GM12878 (cell line): Measurements from ENCODE around the gene RAP1GAP2.

Experiments used
- CEBPB ChIP-seq, 2 experiments: fragments of 150-350 bp in 1 of 2; IDR thresholded peaks; 2 replicates each; pipeline ENCODE4 v1.6.1; 2012 to 2014; ENCODE audit warnings: low read depth in 2 of 2, low read length in 2 of 2, borderline replicate concordance in 1 of 2, inconsistent platforms in 1 of 2
- CTCF ChIP-seq, 3 experiments: IDR thresholded peaks in 2 of 3; conservative IDR thresholded peaks in 1 of 3; 2 replicates each; pipeline ENCODE4 v1.5.1; 2011; ENCODE audit warnings: low read depth in 3 of 3, low read length in 3 of 3, mild to moderate bottlenecking in 3 of 3, control low read depth in 2 of 3, moderate library complexity in 2 of 3, inconsistent platforms in 1 of 3, mixed read lengths in 1 of 3; ENCODE audit not compliant: control insufficient read depth in 2 of 3, insufficient read depth in 1 of 3; ENCODE audit errors: extremely low read depth in 1 of 3
- EP300 ChIP-seq, 2 experiments: fragments of 150-350 bp in 1 of 2; IDR thresholded peaks; 2 replicates each; pipeline ENCODE4 v1.6.1; 2011 to 2012; ENCODE audit warnings: low read depth in 2 of 2, low read length in 2 of 2, borderline replicate concordance in 1 of 2, improper control_type of control experiment in 1 of 2, inconsistent platforms in 1 of 2; ENCODE audit not compliant: control insufficient read depth in 1 of 2
- EZH2 ChIP-seq: IDR thresholded peaks from 2 replicates; pipeline ENCODE4 v1.6.1; 2012; ENCODE audit warnings: low read depth, mild to moderate bottlenecking, control low read depth, inconsistent platforms, low read length, borderline replicate concordance; ENCODE audit not compliant: control insufficient read depth
- HDGF ChIP-seq: fragments of 450-650 bp; IDR thresholded peaks from 2 replicates; pipeline ENCODE4 v1.6.1; 2016; ENCODE audit warnings: antibody characterized with exemption
- JUND ChIP-seq: IDR thresholded peaks from 2 replicates; pipeline ENCODE4 v1.6.1; 2012; ENCODE audit warnings: low read depth, mild to moderate bottlenecking, low read length, improper control_type of control experiment, moderate library complexity
- MAX ChIP-seq: IDR thresholded peaks from 2 replicates; pipeline ENCODE4 v1.6.1; 2012; ENCODE audit warnings: low read depth, low read length, improper control_type of control experiment
- NFIC ChIP-seq: IDR thresholded peaks from 2 replicates; pipeline ENCODE4 v1.6.1; 2012; ENCODE audit warnings: low read depth, mild to moderate bottlenecking, inconsistent platforms, low read length, moderate library complexity
- PML ChIP-seq: IDR thresholded peaks from 2 replicates; pipeline ENCODE4 v1.6.1; 2012; ENCODE audit warnings: low read length, inconsistent platforms
- POLR2A ChIP-seq: IDR thresholded peaks from 2 replicates; pipeline ENCODE4 v1.6.1; 2011; ENCODE audit warnings: low read depth, mild to moderate bottlenecking, low read length
- POLR2AphosphoS5 ChIP-seq: IDR thresholded peaks from 2 replicates; pipeline ENCODE4 v1.6.1; 2011; ENCODE audit warnings: mild to moderate bottlenecking, low read length, inconsistent platforms
- TAF1 ChIP-seq: IDR thresholded peaks from 2 replicates; pipeline ENCODE4 v1.6.1; 2011; ENCODE audit warnings: mild to moderate bottlenecking, low read depth, low read length, borderline replicate concordance

- TF ChIP-seq NFIC (no peak), EZH2 (no peak), CTCF (IDR thresholded peaks at IDR 0.05 in 2 of 3, conservative IDR thresholded peaks at IDR 0.05 in 1 of 3; ENCODE audit: control insufficient read depth in 2 of 3, extremely low read depth in 1 of 3, insufficient read depth in 1 of 3, low read depth in 3 of 3, low read length in 3 of 3) (no peak), HDGF (no peak), JUND (no peak), MAX (no peak), CEBPB (IDR thresholded peaks at IDR 0.05; ENCODE audit: borderline replicate concordance in 1 of 2, low read depth in 2 of 2, low read length in 2 of 2) (no peak), EP300 (IDR thresholded peaks at IDR 0.05; ENCODE audit: borderline replicate concordance in 1 of 2, control insufficient read depth in 1 of 2, low read depth in 2 of 2, low read length in 2 of 2) (no peak), POLR2A (no peak), PML (no peak), TAF1 (no peak), POLR2AphosphoS5 (no peak)
Observed at GRCh38 chr17:2965621-2966595, 169.7 kb downstream of the RAP1GAP2 start.
